PC-3 (cell line): ENCODE measurements around the gene PCDHA6. TPM values are rescaled to one million over a fixed set of nuclear protein-coding genes. Genes with fewer than 3 reads are reported as not detected.
A peak's percentile ranks its signal among the peaks of the same experiment; 100 is the strongest.
"Not testable (repeated sequence)": the region's sequence is repeated elsewhere in the genome, so short reads cannot be mapped to it uniquely, and the experiment has no call there.

Experiments used
- ATAC-seq: fragments of 200-7000 bp; cut with Tn5 transposase; 2 replicates; pipeline ENCODE4 v1.9.1; 2020; ENCODE audit warnings: mild to moderate bottlenecking, moderate library complexity
- BruUV-seq: library from RNA; stranded (reverse); fragments of 400-500 nt; replicated peaks from 2 replicates; lab custom pipeline; 2021; lab: Mats Ljungman, UMichigan
- CTCF ChIA-PET: fragments of 300-600 bp; sonication (Branson Sonifier 250); formaldehyde crosslinking; loops from one replicate; lab custom pipeline; 2022; ENCODE audit warnings: antibody characterized with exemption; lab: Charles Lee
- POLR2A ChIA-PET: fragments of 300-600 bp; sonication (Branson Sonifier 250); formaldehyde crosslinking; loops from one replicate; lab custom pipeline; 2022; ENCODE audit warnings: antibody characterized with exemption; ENCODE audit not compliant: unreplicated experiment; lab: Charles Lee
- DNase-seq: peaks from one replicate; pipeline ENCODE4 v3.0.0-alpha.2; 2015
- H2AFZ ChIP-seq: fragments of 300-600 bp; sonication (generic); 2 replicates; pipeline ENCODE4 v1.6.0; 2016; ENCODE audit warnings: antibody characterized with exemption, low read length
- H3F3A ChIP-seq: fragments of 300-600 bp; sonication (generic); one replicate; pipeline ENCODE4 v1.6.0; 2017; ENCODE audit warnings: antibody characterized with exemption, low read length, control low read depth, mild to moderate bottlenecking; ENCODE audit not compliant: unreplicated experiment
- H3K27ac ChIP-seq: fragments of 300-600 bp; sonication (generic); 2 replicates; pipeline ENCODE4 v1.5.1; 2016; ENCODE audit warnings: mild to moderate bottlenecking, low read length
- H3K27me3 ChIP-seq: fragments of 300-600 bp; sonication (generic); 2 replicates; pipeline ENCODE4 v1.6.1; 2016; ENCODE audit warnings: low read length, mixed read lengths
- H3K36me3 ChIP-seq: fragments of 300-600 bp; sonication (generic); 2 replicates; pipeline ENCODE4 v1.6.1; 2016; ENCODE audit warnings: low read depth, mixed run types, low read length, mixed read lengths
- H3K4me1 ChIP-seq: fragments of 300-600 bp; sonication (generic); 2 replicates; pipeline ENCODE4 v1.5.1; 2016; ENCODE audit warnings: low read length; ENCODE audit not compliant: insufficient read depth
- H3K4me2 ChIP-seq: fragments of 300-600 bp; sonication (generic); 2 replicates; pipeline ENCODE4 v1.6.0; 2016; ENCODE audit warnings: low read length
- H3K4me3 ChIP-seq: fragments of 300-600 bp; sonication (generic); 2 replicates; pipeline ENCODE4 v1.5.1; 2016; ENCODE audit warnings: mild to moderate bottlenecking, low read length, mixed read lengths
- H3K79me2 ChIP-seq: fragments of 300-600 bp; sonication (generic); 2 replicates; pipeline ENCODE4 v1.6.1; 2017; ENCODE audit warnings: low read length, mixed read lengths
- H3K9ac ChIP-seq: fragments of 300-600 bp; sonication (generic); 2 replicates; pipeline ENCODE4 v1.6.0; 2016; ENCODE audit warnings: mild to moderate bottlenecking, low read length
- H3K9me2 ChIP-seq: fragments of 300-600 bp; sonication (generic); replicated peaks from 2 replicates; pipeline ENCODE4 v1.6.1; 2016; ENCODE audit warnings: mixed run types, low read length, mixed read lengths
- H3K9me3 ChIP-seq: fragments of 300-600 bp; sonication (generic); 2 replicates; pipeline ENCODE4 v1.6.1; 2016; ENCODE audit warnings: low read length, mixed read lengths
- H4K20me1 ChIP-seq: fragments of 300-600 bp; sonication (generic); 2 replicates; pipeline ENCODE4 v1.6.1; 2016; ENCODE audit warnings: low read length, mixed read lengths
- EZH2 ChIP-seq: fragments of 300-600 bp; sonication (generic); IDR thresholded peaks from one replicate; pipeline ENCODE4 v1.6.1; 2017; ENCODE audit warnings: antibody characterized with exemption, mild to moderate bottlenecking, low read length; ENCODE audit not compliant: unreplicated experiment
- EZH2phosphoT487 ChIP-seq: fragments of 300-600 bp; sonication (generic); IDR thresholded peaks from 2 replicates; pipeline ENCODE4 v1.6.1; 2018; ENCODE audit warnings: mild to moderate bottlenecking, antibody characterized with exemption, low read length, borderline replicate concordance
- intact Hi-C: fragments of 100-400 bp; cut with micrococcal nuclease; formaldehyde crosslinking; loops from 2 replicates; pipeline ENCODE4 v1.9.0; 2023
- total RNA-seq: library from RNA; depleted of rRNA; stranded (reverse); fragments of >200 nt; gene quantifications from 2 replicates; pipeline ENCODE4 v1.2.3, GENCODE V29; 2014
- TF ChIP-seq, protein P1 (sequence below): fragments of 300-600 bp; sonication (generic); conservative IDR thresholded peaks from 2 replicates; pipeline ENCODE4 v1.5.1; 2017; ENCODE audit warnings: antibody characterized with exemption, low read depth, mild to moderate bottlenecking, low read length

Gene PCDHA6
- total RNA-seq, 1 experiment from 2014 or later, result 0.22 TPM

GRCh38 chr5:140806834-140807775, 20.7 kb upstream of the PCDHA6 start, which contains the start of gene PCDHA4:
Gene PCDHA4, plus strand, starts transcription at chr5:140807068.
- H3K27me3 ChIP-seq, result no peaks in the 10 kb centered on the region
- peak within 1 kb of the TSS; percentile 75 for H3K4me2 ChIP-seq
- TSS peak; percentile 88 for BruUV-seq
- ATAC-seq, result peak; percentile 89
- peak within 1 kb of the TSS; percentile 72 for H3K4me3 ChIP-seq
- H3K36me3 ChIP-seq, result no peaks in the 10 kb centered on the region
- ChIA-PET CTCF (interaction anchor here (0.6 to 1.5 kb wide), 2 partner anchors 14 to 266 kb away, joined by 6 to 9 read pairs; partner anchors contain the start of gene PCDHA5), POLR2A (no interaction called here)
- peak within 1 kb of the TSS; percentile 56 for H3K9ac ChIP-seq
- H3K27ac ChIP-seq, result no peak within 1 kb of the TSS
- H3K9me2 ChIP-seq, result no peaks in the 10 kb centered on the region
- peak within 1 kb of the TSS; percentile 94 for H2AFZ ChIP-seq
- H3K79me2 ChIP-seq, result no peaks in the 10 kb centered on the region
- H3F3A ChIP-seq, result no peaks in the 10 kb centered on the region
- no peaks in the 10 kb centered on the region for H4K20me1 ChIP-seq
- peak; percentile 59 for DNase-seq
- TF ChIP-seq EZH2 (no peak), EZH2phosphoT487 (no peak)
- TF ChIP-seq, protein P1, sequence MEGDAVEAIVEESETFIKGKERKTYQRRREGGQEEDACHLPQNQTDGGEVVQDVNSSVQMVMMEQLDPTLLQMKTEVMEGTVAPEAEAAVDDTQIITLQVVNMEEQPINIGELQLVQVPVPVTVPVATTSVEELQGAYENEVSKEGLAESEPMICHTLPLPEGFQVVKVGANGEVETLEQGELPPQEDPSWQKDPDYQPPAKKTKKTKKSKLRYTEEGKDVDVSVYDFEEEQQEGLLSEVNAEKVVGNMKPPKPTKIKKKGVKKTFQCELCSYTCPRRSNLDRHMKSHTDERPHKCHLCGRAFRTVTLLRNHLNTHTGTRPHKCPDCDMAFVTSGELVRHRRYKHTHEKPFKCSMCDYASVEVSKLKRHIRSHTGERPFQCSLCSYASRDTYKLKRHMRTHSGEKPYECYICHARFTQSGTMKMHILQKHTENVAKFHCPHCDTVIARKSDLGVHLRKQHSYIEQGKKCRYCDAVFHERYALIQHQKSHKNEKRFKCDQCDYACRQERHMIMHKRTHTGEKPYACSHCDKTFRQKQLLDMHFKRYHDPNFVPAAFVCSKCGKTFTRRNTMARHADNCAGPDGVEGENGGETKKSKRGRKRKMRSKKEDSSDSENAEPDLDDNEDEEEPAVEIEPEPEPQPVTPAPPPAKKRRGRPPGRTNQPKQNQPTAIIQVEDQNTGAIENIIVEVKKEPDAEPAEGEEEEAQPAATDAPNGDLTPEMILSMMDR, result peak; percentile 57
- intact Hi-C loops, result loop anchor here (1.0 to 2.0 kb wide), 3 partner anchors 34 to 234 kb away; partner anchors contain the start of genes PCDHA12 and PCDHA8
- H3K4me1 ChIP-seq, result no peaks in the 10 kb centered on the region
- H3K9me3 ChIP-seq, result no peaks in the 10 kb centered on the region

DNA sequence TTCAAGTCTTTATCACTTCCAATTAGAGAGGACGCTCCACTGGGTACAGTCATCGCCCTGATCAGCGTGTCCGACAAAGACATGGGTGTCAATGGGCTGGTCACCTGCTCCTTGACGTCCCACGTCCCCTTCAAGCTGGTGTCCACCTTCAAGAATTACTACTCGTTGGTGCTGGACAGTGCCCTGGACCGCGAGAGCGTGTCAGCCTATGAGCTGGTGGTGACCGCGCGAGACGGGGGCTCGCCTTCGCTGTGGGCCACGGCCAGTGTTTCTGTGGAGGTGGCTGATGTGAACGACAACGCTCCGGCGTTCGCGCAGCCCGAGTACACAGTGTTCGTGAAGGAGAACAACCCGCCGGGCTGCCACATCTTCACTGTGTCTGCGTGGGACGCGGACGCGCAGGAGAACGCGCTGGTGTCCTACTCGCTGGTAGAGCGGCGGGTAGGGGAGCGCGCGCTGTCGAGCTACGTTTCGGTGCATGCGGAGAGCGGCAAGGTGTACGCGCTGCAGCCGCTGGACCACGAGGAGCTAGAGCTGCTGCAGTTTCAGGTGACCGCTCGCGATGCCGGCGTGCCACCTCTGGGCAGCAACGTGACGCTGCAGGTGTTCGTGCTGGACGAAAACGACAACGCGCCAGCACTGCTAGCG, 19.4 kb upstream of the PCDHA6 start:
- H3F3A ChIP-seq, H3K9me3 ChIP-seq, H3K4me1 ChIP-seq, intact Hi-C loops, H3K36me3 ChIP-seq, H4K20me1 ChIP-seq, H3K4me3 ChIP-seq, H3K79me2 ChIP-seq, DNase-seq, H3K27me3 ChIP-seq, BruUV-seq, H3K27ac ChIP-seq, H3K9me2 ChIP-seq, POLR2A ChIA-PET, H2AFZ ChIP-seq, H3K9ac ChIP-seq, H3K4me2 ChIP-seq, ATAC-seq: not testable (repeated sequence)
- CTCF ChIA-PET, result interaction anchor here (0.6 to 1.5 kb wide), 2 partner anchors 13 to 265 kb away, joined by 6 to 9 read pairs; partner anchors contain the start of gene PCDHA5

DNA sequence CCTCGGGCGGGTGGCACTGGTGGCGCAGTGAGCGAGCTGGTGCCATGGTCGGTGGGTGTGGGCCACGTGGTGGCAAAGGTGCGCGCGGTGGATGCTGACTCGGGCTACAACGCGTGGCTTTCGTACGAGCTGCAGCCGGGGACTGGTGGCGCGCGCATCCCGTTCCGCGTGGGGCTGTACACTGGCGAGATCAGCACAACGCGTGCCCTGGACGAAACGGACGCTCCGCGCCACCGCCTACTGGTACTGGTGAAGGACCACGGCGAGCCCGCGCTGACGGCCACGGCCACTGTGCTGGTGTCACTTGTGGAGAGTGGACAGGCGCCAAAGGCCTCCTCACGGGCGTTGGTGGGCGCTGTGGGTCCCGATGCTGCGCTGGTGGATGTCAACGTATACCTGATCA, 18.9 kb upstream of the PCDHA6 start:
- no peak overlapping the region for H3K9ac ChIP-seq
- H3K27ac ChIP-seq, result no peak overlapping the region
- POLR2A ChIA-PET, result no interaction called here
- no peaks in the 10 kb centered on the region for H3K9me3 ChIP-seq
- no peaks in the 10 kb centered on the region for H3K27me3 ChIP-seq
- no peak overlapping the region for H3K4me3 ChIP-seq
- CTCF ChIA-PET, result no interaction called here
- no peak overlapping the region for H2AFZ ChIP-seq
- no peaks in the 10 kb centered on the region for H3K4me1 ChIP-seq
- intact Hi-C loops, result no loop called here
- H3K79me2 ChIP-seq, result no peaks in the 10 kb centered on the region
- no TSS peak for BruUV-seq
- H3K4me2 ChIP-seq, result no peak overlapping the region
- no peaks in the 10 kb centered on the region for H3K36me3 ChIP-seq
- DNase-seq, result no peak
- no peak for TF ChIP-seq EZH2
- TF ChIP-seq EZH2phosphoT487, result no peak
- TF ChIP-seq, protein P1, result no peak
- no peaks in the 10 kb centered on the region for H4K20me1 ChIP-seq
- H3K9me2 ChIP-seq, result no peaks in the 10 kb centered on the region
- H3F3A ChIP-seq, result no peaks in the 10 kb centered on the region
- ATAC-seq, result no peak
